IMR-90 (cell line): Measurements from ENCODE around the gene PPM1H. TPM values are rescaled to one million over a fixed set of nuclear protein-coding genes. Genes with fewer than 3 reads are reported as not detected.

Experiments
- ATAC-seq: fragments of 200-7000 bp; cut with Tn5 transposase; 2 replicates; pipeline ENCODE4 v1.9.1; 2020; ENCODE audit warnings: low read depth, mild to moderate bottlenecking, moderate library complexity
- BruUV-seq: library from RNA; stranded (reverse); fragments of 400-500 nt; replicated peaks from 2 replicates; lab custom pipeline; 2021; lab: Mats Ljungman, UMichigan
- CTCF ChIA-PET: fragments of 300-600 bp; formaldehyde crosslinking; extraction: SDS; loops from one replicate; lab custom pipeline; 2021; ENCODE audit warnings: antibody characterized with exemption; lab: Yijun Ruan, JAX
- POLR2A ChIA-PET: fragments of 300-600 bp; sonication (Branson Sonifier 250); formaldehyde crosslinking; loops from one replicate; lab custom pipeline; 2022; ENCODE audit warnings: antibody characterized with exemption; ENCODE audit not compliant: unreplicated experiment; lab: Charles Lee
- DNase-seq: peaks from one replicate; pipeline ENCODE4 v3.0.0; 2013
- H2AFZ ChIP-seq: replicated peaks from 2 replicates; pipeline ENCODE3; 2013; ENCODE audit warnings: low read length, mild to moderate bottlenecking; ENCODE audit not compliant: poor library complexity
- H2AK5ac ChIP-seq: 2 replicates; pipeline ENCODE4 v1.6.1; 2013; ENCODE audit warnings: low read depth, low read length, inconsistent platforms
- H2AK9ac ChIP-seq: replicated peaks from 2 replicates; pipeline ENCODE3; 2013; ENCODE audit warnings: mild to moderate bottlenecking, low read depth, low read length, moderate library complexity; ENCODE audit not compliant: poor library complexity
- H2BK120ac ChIP-seq: 2 replicates; pipeline ENCODE4 v1.6.1; 2013; ENCODE audit warnings: low read depth, low read length, inconsistent platforms
- H2BK15ac ChIP-seq: 3 replicates; pipeline ENCODE4 v1.6.1; 2013; ENCODE audit warnings: low read depth, low read length, inconsistent platforms
- H2BK20ac ChIP-seq: 2 replicates; pipeline ENCODE4 v1.6.1; 2013; ENCODE audit warnings: low read depth, mild to moderate bottlenecking, inconsistent platforms, low read length, moderate library complexity
- H2BK5ac ChIP-seq: 2 replicates; pipeline ENCODE4 v1.6.1; 2013; ENCODE audit warnings: mild to moderate bottlenecking, low read depth, low read length, inconsistent platforms; ENCODE audit not compliant: poor library complexity, severe bottlenecking
- H3K14ac ChIP-seq: replicated peaks from 2 replicates; pipeline ENCODE4 v1.6.1; 2013; ENCODE audit warnings: low read depth, low read length, inconsistent platforms
- H3K18ac ChIP-seq: 2 replicates; pipeline ENCODE4 v1.6.1; 2013; ENCODE audit warnings: low read depth, low read length, control low read depth
- H3K23ac ChIP-seq: 2 replicates; pipeline ENCODE4 v1.6.1; 2013; ENCODE audit warnings: low read depth, low read length, inconsistent platforms
- H3K27ac ChIP-seq: 2 replicates; pipeline ENCODE4 v1.5.1; 2013; ENCODE audit warnings: mild to moderate bottlenecking, control low read depth, low read length; ENCODE audit not compliant: insufficient read depth
- H3K27me3 ChIP-seq: 2 replicates; pipeline ENCODE4 v1.6.1; 2013; ENCODE audit warnings: low read length; ENCODE audit not compliant: control insufficient read depth, insufficient read depth
- H3K36me3 ChIP-seq: 2 replicates; pipeline ENCODE4 v1.6.1; 2013; ENCODE audit warnings: low read length, mixed read lengths; ENCODE audit not compliant: control insufficient read depth, insufficient read depth
- H3K4ac ChIP-seq: 2 replicates; pipeline ENCODE4 v1.6.1; 2013; ENCODE audit warnings: low read depth, low read length, inconsistent platforms
- H3K4me1 ChIP-seq: 2 replicates; pipeline ENCODE4 v1.6.1; 2013; ENCODE audit warnings: low read length, mixed read lengths; ENCODE audit not compliant: control insufficient read depth, insufficient read depth
- H3K4me2 ChIP-seq: 2 replicates; pipeline ENCODE4 v1.6.1; 2013; ENCODE audit warnings: low read depth, mild to moderate bottlenecking, control low read depth, low read length, moderate library complexity
- H3K4me3 ChIP-seq: 2 replicates; pipeline ENCODE4 v1.5.1; 2013; ENCODE audit warnings: low read depth, mild to moderate bottlenecking, control low read depth, low read length, moderate library complexity; ENCODE audit not compliant: insufficient read depth
- H3K56ac ChIP-seq: 2 replicates; pipeline ENCODE4 v1.6.1; 2013; ENCODE audit warnings: low read length, inconsistent platforms; ENCODE audit not compliant: insufficient read depth; ENCODE audit errors: extremely low read depth
- H3K79me1 ChIP-seq, 2 experiments: 2 replicates each; pipeline ENCODE4 v1.6.1; 2013; ENCODE audit warnings: low read length in 2 of 2, inconsistent platforms in 1 of 2, low read depth in 1 of 2
- H3K9ac ChIP-seq: 2 replicates; pipeline ENCODE4 v1.6.1; 2013; ENCODE audit warnings: low read depth, low read length, control low read depth
- H3K9me1 ChIP-seq: 2 replicates; pipeline ENCODE4 v1.6.1; 2013; ENCODE audit warnings: low read length, inconsistent platforms; ENCODE audit not compliant: insufficient read depth
- H3K9me3 ChIP-seq: 2 replicates; pipeline ENCODE4 v1.6.1; 2013; ENCODE audit warnings: low read length; ENCODE audit not compliant: control insufficient read depth, insufficient read depth
- H4K20me1 ChIP-seq: 2 replicates; pipeline ENCODE4 v1.6.1; 2013; ENCODE audit warnings: low read length, inconsistent platforms; ENCODE audit not compliant: insufficient read depth
- H4K5ac ChIP-seq: 2 replicates; pipeline ENCODE4 v1.6.1; 2013; ENCODE audit warnings: mild to moderate bottlenecking, low read depth, low read length, control low read depth
- H4K8ac ChIP-seq, 2 experiments: 2 replicates each; pipeline ENCODE4 v1.6.1; 2013; ENCODE audit warnings: low read depth in 2 of 2, low read length in 2 of 2, control low read depth in 1 of 2, inconsistent platforms in 1 of 2
- H4K91ac ChIP-seq: 2 replicates; pipeline ENCODE4 v1.6.1; 2013; ENCODE audit warnings: low read depth, low read length, inconsistent platforms; ENCODE audit not compliant: insufficient read depth
- BHLHE40 ChIP-seq: fragments of 150-350 bp; IDR thresholded peaks from 2 replicates; pipeline ENCODE4 v1.6.1; 2016; ENCODE audit warnings: mild to moderate bottlenecking, low read depth, low read length
- CEBPB ChIP-seq: IDR thresholded peaks from 2 replicates; pipeline ENCODE4 v1.6.1; 2012; ENCODE audit warnings: low read depth, low read length, improper control_type of control experiment
- CHD1 ChIP-seq: IDR thresholded peaks from 2 replicates; pipeline ENCODE4 v1.6.1; 2012; ENCODE audit warnings: low read depth, low read length, improper control_type of control experiment
- CTCF ChIP-seq: conservative IDR thresholded peaks from 2 replicates; pipeline ENCODE4 v1.5.1; 2012; ENCODE audit warnings: mild to moderate bottlenecking, low read depth, low read length, improper control_type of control experiment
- ELK1 ChIP-seq: fragments of 150-350 bp; IDR thresholded peaks from 2 replicates; pipeline ENCODE4 v1.6.1; 2016; ENCODE audit warnings: low read depth, mild to moderate bottlenecking, low read length, moderate library complexity, borderline replicate concordance
- FOS ChIP-seq: fragments of 150-350 bp; IDR thresholded peaks from 2 replicates; pipeline ENCODE4 v1.6.1; 2016; ENCODE audit warnings: low read depth, low read length
- MAFK ChIP-seq: IDR thresholded peaks from 2 replicates; pipeline ENCODE4 v1.6.1; 2012; ENCODE audit warnings: low read depth, low read length, improper control_type of control experiment
- MAZ ChIP-seq: IDR thresholded peaks from 2 replicates; pipeline ENCODE4 v1.6.1; 2012; ENCODE audit warnings: low read depth, mild to moderate bottlenecking, low read length, improper control_type of control experiment, moderate library complexity, borderline replicate concordance
- MXI1 ChIP-seq: IDR thresholded peaks from 2 replicates; pipeline ENCODE4 v1.6.1; 2012; ENCODE audit warnings: low read depth, mild to moderate bottlenecking, low read length, moderate library complexity, borderline replicate concordance
- NFE2L2 ChIP-seq: fragments of 150-350 bp; IDR thresholded peaks from 2 replicates; pipeline ENCODE4 v1.6.1; 2016; ENCODE audit warnings: low read depth, mild to moderate bottlenecking, low read length
- POLR2A ChIP-seq: IDR thresholded peaks from 2 replicates; pipeline ENCODE4 v1.6.1; 2012; ENCODE audit warnings: mild to moderate bottlenecking, low read depth, low read length
- RAD21 ChIP-seq: IDR thresholded peaks from 2 replicates; pipeline ENCODE4 v1.6.1; 2012; ENCODE audit warnings: low read length, improper control_type of control experiment
- RCOR1 ChIP-seq: IDR thresholded peaks from 2 replicates; pipeline ENCODE4 v1.6.1; 2012; ENCODE audit warnings: mild to moderate bottlenecking, low read length, improper control_type of control experiment; ENCODE audit not compliant: insufficient replicate concordance
- RFX5 ChIP-seq: IDR thresholded peaks from 2 replicates; pipeline ENCODE4 v1.8.0; 2012; ENCODE audit warnings: low read depth, mild to moderate bottlenecking, low read length, moderate library complexity
- SMC3 ChIP-seq: fragments of 150-350 bp; IDR thresholded peaks from 2 replicates; pipeline ENCODE4 v1.6.1; 2016; ENCODE audit warnings: low read depth, mild to moderate bottlenecking, antibody characterized with exemption, low read length, moderate library complexity
- WGBS, 2 experiments: methylation state at CpG; one replicate each; pipeline versions ENCODE4 v1.1.5 to v1.1.7; 2013; ENCODE audit warnings: missing lambda C conversion rate in 2 of 2; ENCODE audit not compliant: insufficient read length in 1 of 2; ENCODE audit errors: extremely low coverage in 2 of 2; 5-methylcytosine and 5-hydroxymethylcytosine counted together
- dilution Hi-C: fragments of 300-500 bp; cut with HindIII; formaldehyde crosslinking; loops from one replicate; pipeline ENCODE4 v1.14.3; 2018; ENCODE audit warnings: low sequenced_read_pairs; ENCODE audit not compliant: unreplicated experiment
- in situ Hi-C: fragments of 300-500 bp; cut with MboI; formaldehyde crosslinking; loops from 3 replicates; pipeline ENCODE4 v1.14.3; 2019; ENCODE audit warnings: low sequenced_read_pairs, inconsistent platforms, mixed read lengths
- intact Hi-C: fragments of 100-400 bp; cut with micrococcal nuclease; formaldehyde crosslinking; loops from 2 replicates; pipeline ENCODE4 v1.10.0; 2022
- polyA plus RNA-seq, 3 experiments: library from polyadenylated mRNA; depleted of rRNA; stranded (reverse); fragments of >200 nt; gene quantifications; 2 replicates each; pipeline ENCODE4 v1.2.3, GENCODE V29; 2012; ENCODE audit warnings: low replicate concordance in 1 of 3
- total RNA-seq: library from RNA; depleted of rRNA; stranded (reverse); fragments of >200 nt; gene quantifications from 2 replicates; pipeline ENCODE4 v1.2.3, GENCODE V29; 2012
- TF ChIP-seq, protein P1 (sequence below): fragments of 150-350 bp; IDR thresholded peaks from 2 replicates; pipeline ENCODE4 v1.6.1; 2017; ENCODE audit warnings: mild to moderate bottlenecking, antibody characterized with exemption, low read length, low read depth

PPM1H gene
- total and polyA plus RNA-seq, 2 of the 4 experiments (the other 2 are of a cell fraction) = 0.14 to 0.18 TPM

DNA sequence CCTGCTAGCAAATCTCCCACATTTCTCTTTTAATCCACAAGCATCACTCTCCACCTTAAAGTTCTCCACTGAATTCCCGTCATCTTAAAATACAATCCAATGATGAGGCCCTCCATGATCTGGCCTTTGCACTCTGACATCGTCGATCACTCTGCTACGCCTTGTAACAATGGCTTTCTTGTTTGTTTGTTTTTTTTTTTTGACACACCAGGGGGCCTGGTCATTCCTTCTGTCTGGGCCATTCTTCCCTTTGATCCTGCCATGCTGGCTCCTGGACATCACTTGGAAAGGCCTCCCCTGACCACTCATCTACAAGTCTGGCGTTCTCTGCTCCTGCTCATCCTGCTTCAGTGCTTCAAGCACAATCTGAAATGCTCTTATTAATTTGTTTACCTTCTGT lies 233.5 kb downstream of the PPM1H start:
- CTCF ChIA-PET = no interaction called here
- dilution Hi-C loops = no loop called here

More for the DNA sequence above, 233.5 kb downstream of the PPM1H start:
- POLR2A ChIA-PET = no interaction called here
- Histone ChIP-seq H3K56ac (no peak overlapping the region), H3K9me1 (peaks cover 12% of the 10 kb centered on the region), H4K91ac (0 out of 2 replicates have a peak overlapping the region, but pooled peaks have one; percentile 26), H2BK20ac (peak overlapping the region; percentile 75; the same call in 1 of the 2 replicates), H2BK15ac (peak overlapping the region; percentile 88; the same call in 2 of the 3 replicates), H2BK120ac (peak overlapping the region; percentile 61), H3K27me3 (no peaks in the 10 kb centered on the region), H3K9ac (no peak overlapping the region), H3K36me3 (no peaks in the 10 kb centered on the region), H2AK5ac (peak overlapping the region; percentile 61), H4K8ac (peak overlapping the region; percentile 1 to 50; a peak in 1 of 4 replicates), H3K23ac (no peak overlapping the region), H3K14ac (peak overlapping the region; percentile 2), H4K5ac (no peak overlapping the region), H3K18ac (no peak overlapping the region; the same call in 1 of the 2 replicates), H2AFZ (no peak overlapping the region), H3K4me2 (no peak overlapping the region), H2AK9ac (no peak overlapping the region), H4K20me1 (no peaks in the 10 kb centered on the region; the same call in 1 of the 2 replicates), H3K4me3 (no peak overlapping the region), H3K4me1 (peaks cover 22% of the 10 kb centered on the region), H3K9me3 (no peaks in the 10 kb centered on the region), H3K79me1 (peaks cover 0 to 3% of the 10 kb centered on the region in 2 experiments; a peak in 1 of 4 replicates), H3K4ac (peak overlapping the region; percentile 34; the same call in 1 of the 2 replicates), H2BK5ac (no peak overlapping the region), H3K27ac (no peak overlapping the region)
- no TSS peak for BruUV-seq
- WGBS, 2 experiments = 88% methylated on average over 2 of the region's 5 CpGs; no CpG with 5 or more reads in 1 of the 2 experiments
- DNase-seq = no peak
- intact Hi-C loops (no loop called here), in situ Hi-C loops (no loop called here)
- ATAC-seq = no peak
- TF ChIP-seq CHD1 (no peak), BHLHE40 (no peak), RAD21 (no peak), POLR2A (no peak), MAZ (no peak), RCOR1 (no peak), RFX5 (no peak), ELK1 (no peak), SMC3 (no peak), MAFK (no peak), MXI1 (no peak), CTCF (no peak), CEBPB (no peak), NFE2L2 (no peak), FOS (no peak)
- TF ChIP-seq, protein P1, sequence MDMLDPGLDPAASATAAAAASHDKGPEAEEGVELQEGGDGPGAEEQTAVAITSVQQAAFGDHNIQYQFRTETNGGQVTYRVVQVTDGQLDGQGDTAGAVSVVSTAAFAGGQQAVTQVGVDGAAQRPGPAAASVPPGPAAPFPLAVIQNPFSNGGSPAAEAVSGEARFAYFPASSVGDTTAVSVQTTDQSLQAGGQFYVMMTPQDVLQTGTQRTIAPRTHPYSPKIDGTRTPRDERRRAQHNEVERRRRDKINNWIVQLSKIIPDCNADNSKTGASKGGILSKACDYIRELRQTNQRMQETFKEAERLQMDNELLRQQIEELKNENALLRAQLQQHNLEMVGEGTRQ = no peak
